GM21786 (cell line): Measurements from ENCODE around the gene GMIP.
A peak's percentile ranks its signal among the peaks of the same experiment; 100 is the strongest.
"Not testable (repeated sequence)": the region's sequence is repeated elsewhere in the genome, so short reads cannot be mapped to it uniquely, and the experiment has no call there.

Source experiments
- ATAC-seq: cut with Tn5 transposase; IDR thresholded peaks from one replicate; pipeline ENCODE4 v1.9.1; 2021; ENCODE audit not compliant: unreplicated experiment

Gene GMIP, protein sequence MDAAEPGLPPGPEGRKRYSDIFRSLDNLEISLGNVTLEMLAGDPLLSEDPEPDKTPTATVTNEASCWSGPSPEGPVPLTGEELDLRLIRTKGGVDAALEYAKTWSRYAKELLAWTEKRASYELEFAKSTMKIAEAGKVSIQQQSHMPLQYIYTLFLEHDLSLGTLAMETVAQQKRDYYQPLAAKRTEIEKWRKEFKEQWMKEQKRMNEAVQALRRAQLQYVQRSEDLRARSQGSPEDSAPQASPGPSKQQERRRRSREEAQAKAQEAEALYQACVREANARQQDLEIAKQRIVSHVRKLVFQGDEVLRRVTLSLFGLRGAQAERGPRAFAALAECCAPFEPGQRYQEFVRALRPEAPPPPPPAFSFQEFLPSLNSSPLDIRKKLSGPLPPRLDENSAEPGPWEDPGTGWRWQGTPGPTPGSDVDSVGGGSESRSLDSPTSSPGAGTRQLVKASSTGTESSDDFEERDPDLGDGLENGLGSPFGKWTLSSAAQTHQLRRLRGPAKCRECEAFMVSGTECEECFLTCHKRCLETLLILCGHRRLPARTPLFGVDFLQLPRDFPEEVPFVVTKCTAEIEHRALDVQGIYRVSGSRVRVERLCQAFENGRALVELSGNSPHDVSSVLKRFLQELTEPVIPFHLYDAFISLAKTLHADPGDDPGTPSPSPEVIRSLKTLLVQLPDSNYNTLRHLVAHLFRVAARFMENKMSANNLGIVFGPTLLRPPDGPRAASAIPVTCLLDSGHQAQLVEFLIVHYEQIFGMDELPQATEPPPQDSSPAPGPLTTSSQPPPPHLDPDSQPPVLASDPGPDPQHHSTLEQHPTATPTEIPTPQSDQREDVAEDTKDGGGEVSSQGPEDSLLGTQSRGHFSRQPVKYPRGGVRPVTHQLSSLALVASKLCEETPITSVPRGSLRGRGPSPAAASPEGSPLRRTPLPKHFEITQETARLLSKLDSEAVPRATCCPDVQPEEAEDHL

DNA sequence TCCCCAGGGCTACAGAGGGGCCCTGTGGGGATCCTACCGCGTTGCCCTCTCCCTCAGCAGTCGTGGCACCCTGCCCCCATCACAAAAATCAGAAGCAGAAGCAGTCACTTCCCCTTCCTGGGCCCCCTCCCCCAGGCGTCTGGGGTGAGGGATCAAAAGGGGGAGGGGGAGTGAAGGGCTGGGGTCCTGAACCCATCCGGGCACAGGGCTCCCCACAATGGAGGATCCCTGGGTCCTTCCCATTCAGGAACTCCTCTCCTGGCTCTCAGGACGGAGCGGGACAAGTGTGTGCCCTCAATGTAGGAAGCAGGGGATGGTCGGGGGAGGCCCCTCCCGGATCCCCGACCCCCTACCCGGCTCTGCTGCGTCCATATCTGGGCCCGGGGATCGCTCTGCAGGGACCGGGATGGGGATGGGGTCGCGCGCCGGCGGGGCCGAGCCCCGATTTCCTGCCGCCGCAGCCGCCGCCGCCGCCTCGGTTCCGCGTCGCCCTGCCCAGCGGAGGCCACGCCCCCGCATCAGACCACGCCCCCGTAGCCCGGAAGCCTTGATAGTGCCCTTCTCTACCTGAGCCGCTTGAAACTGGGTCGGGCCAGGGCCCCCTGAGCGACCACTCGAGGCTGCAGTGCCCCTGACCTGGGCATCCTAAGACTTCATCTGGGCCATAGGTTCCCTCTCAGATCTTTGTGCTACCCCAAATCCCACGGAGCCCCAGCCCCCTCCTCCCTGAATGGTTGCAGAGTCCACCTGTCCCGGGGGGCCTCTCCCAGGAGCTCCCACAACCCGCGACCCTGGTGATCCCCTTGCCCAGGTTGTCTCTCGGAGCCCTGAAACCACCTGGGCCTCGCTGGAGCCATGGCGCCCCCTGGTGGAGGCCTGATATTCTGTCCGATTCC, at the start of gene GMIP:
Gene GMIP, minus strand, starts transcription at position 500 of the 896 bp plus-strand sequence. Its CDS starts 128 bp downstream, at position 372.
- peak; percentile 78 for ATAC-seq

DNA sequence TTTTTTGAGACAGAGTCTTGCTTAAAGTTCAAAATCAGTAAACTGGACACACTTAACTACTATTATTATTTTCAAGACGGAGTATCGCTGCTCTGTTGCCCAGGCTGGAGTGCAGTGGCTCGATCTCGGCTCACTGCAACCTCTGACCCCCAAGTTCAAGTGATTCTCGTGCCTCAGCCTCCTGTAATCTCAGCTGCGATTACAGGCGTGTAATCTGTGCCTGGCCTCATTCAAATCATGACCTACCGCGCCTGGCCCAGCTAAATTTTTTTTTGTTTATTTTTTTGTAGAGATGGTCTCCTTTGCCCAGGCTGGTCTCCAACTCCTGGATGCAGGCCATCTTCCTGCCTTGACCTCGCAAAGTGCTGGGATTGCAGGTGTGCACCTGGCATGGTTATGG, 48.2 kb upstream of the GMIP start:
- no peak for ATAC-seq

DNA sequence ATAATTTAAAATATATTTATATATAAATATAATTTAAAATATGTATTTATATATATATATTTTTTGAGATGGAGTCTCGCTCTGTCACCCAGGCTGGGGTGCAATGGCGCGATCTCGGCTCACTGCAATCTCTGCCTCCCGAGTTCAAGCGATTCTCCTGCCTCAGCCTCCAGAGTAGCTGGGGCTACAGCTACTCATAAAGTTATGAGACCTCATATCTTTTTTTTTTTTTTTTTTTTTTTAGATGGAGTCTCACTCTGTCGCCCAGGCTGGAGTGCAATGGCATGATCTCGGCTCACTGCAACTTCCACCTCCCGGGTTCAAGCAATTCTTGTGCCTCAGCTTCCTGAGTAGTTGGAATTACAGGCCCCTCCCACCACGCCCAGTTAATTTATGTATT, 45.6 kb upstream of the GMIP start:
- not testable (repeated sequence) for ATAC-seq

DNA sequence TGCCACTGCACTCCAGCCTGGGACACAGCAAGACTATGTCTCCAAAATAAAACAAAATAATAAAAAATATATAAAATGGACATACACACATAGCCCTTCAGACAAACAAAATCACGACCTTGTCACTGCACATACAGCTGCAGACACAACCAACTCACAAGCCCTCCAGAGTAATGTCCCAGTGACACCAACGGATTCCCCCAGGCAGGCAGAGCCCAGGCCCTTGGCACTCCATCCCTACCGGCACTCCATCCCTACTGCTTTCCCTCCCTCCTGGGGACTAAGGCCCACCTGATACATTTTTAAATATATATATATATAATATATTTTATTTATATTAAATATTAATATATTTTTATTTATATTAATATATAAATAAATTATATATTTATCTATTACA, 43.6 kb upstream of the GMIP start:
- no peak for ATAC-seq

DNA sequence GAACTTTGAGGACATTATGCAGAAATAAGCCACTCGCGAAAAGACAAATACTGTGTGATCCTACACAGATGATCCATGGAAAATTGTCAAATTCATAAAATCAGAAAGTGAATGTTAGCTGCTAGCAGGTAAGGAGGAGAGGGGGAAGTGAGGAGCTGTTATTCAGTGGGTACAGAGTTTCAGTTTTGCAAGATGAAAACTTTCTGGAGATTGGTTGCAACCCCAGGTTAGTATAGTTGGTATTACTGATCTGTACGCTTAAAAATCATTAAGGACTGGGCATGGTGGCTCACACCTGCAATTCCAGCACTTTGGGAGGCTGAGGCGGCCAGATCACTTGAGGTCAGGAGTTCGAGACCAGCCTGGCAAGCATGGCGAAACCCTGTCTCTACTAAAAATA, 43.1 kb upstream of the GMIP start:
- no peak for ATAC-seq

DNA sequence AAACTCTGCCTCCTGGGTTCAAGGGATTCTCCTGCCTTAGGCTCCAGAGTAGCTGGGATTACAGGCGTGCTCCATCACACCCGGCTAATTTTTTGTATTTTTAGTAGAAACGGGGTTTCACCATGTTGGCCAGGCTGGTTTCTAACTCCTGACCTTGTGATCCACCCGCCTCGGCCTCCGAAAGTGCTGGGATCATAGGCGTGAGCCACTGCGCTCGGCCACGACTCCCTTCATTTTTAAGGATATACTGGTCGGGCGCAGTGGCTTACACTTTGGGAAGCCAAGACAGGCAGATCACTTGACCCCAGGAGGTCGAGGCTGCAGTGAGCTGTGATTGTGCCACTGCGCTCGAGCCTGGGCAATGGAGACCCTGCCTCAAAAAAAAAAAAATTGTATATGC, 42.7 kb upstream of the GMIP start:
- ATAC-seq = not testable (repeated sequence)

DNA sequence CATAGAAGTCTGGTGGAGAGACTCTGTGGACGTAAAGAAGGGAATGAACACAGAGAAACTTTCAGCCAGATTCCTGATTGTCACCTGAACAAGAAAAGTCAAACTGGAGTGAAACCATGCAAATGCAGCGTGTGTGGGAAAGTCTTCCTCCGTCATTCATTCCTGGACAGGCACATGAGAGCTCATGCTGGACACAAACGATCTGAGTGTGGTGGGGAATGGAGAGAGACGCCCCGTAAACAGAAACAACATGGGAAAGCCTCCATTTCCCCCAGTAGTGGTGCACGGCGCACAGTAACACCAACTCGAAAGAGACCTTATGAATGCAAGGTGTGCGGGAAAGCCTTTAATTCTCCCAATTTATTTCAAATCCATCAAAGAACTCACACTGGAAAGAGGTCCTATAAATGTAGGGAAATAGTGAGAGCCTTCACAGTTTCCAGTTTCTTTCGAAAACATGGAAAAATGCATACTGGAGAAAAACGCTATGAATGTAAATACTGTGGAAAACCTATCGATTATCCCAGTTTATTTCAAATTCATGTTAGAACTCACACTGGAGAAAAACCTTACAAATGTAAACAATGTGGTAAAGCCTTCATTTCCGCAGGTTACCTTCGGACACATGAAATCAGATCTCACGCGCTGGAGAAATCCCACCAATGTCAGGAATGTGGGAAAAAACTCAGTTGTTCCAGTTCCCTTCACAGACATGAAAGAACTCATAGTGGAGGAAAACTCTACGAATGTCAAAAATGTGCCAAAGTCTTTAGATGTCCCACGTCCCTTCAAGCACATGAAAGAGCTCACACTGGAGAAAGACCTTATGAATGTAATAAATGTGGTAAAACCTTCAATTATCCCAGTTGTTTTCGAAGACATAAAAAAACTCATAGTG, 36.0 kb upstream of the GMIP start:
- no peak for ATAC-seq

DNA sequence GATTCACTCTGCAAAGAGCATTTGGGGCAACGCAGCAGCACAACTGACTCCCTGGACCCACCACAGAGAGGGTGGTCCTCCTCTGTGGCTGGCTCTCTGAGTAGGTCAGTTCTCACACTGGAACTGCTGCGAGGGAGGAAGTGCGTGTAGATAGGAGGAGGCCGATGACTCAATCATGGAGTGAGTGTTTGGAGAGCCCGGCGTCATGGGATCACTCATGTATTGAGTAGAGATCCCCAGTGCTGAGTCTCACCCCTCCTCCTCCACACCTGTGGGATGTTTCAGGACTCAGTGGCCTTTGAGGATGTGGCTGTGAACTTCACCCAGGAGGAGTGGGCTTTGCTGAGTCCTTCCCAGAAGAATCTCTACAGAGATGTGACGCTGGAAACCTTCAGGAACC, 34.1 kb upstream of the GMIP start:
- ATAC-seq = no peak

DNA sequence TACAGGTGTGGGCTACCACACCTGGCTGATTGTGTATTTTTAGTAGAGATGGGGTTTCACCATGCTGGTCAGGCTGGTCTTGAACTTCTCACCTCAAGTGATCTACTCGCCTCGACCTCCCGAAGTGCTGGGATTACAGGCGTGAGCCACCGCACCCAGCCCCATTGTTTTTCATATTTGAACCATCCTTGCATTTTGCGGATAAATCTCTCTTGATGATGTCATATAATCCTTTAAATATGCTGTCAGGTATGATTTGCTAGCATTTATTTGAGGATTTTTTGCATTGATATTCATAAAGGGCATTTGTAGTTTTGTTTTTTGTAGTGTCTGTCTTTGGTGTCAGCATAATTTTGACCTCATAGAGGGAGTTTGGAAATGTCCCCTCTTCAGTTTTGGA, 30.9 kb upstream of the GMIP start:
- no peak for ATAC-seq

DNA sequence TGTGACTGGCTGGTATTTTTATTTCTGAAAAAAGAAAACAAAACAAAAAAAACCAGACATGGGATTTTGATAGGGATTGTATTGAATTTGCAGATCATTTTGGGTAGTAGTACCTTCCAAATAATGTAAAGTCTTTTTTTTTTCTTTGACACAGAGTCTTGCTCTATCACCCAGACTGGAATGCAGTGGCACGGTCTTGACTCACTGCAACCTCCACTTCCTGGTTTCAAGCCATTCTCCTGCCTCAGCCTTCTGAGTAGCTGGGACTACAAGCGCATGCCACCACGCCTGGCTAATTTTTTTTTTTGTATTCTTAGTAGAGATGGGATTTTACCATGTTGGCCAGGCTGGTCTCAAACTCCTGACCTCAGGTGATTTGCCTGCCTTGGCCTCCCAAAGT, 29.4 kb upstream of the GMIP start:
- ATAC-seq = no peak

DNA sequence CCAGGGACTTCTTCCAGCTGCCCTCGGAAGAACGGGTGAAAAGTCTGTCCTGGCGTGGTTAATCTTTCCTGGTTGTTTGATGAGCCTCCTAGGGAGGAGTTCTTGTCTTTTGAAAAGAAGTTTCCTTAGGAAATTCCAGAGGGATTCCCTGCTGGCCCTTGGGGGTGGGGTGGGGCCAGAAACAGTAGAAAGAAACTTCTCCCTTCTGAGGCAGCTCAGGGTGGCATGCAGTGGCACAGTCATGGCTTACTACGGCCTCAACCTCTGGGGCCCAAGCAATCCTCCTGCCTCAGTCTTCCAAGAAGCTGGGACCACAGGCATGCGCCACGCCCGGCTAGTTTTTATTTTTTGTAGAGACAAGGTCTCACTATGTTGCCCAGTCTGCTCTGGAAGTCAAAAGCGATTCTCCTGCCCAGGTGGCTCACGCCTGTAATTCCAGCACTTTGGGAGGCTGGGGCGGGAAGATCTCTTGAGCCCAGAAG, 26.7 kb upstream of the GMIP start:
- no peak for ATAC-seq

DNA sequence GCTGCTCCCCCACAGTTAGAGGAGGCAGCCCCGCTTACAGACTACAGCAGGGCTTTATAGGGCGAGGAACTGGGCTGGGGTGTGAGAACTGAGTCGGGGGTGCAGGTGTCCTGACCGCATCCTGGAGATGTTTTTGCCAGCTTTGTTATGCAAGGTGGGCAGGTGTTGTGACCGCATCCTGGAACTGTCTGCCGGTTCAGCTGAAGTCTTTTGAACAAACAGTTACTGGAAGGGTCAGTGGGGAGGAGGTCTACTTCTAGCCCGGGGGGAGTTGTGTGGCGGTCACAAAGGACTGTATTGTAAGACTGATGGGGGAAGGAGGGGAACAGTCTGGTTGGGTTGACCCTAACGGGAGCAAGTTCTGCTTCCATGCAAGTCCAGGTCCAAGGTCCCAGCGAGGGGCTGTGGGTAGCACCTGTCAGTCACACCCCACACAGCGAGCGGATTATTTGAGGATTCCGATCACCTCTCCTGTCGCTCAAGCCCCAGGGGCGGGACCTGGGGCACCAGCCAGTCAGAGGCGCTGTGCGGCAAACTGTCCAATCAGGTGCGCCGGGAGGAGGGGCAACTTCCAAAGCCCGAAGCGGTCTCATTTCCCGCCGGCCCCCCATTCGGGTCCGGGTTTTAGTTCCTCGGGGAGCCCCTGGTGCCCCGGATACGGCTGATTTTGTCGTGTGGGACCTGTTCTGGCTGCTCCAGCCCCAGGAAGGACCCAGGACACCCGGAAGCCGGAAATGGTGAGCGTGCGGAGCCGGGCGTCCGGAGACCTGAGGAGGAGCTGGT, 25.0 kb upstream of the GMIP start, which contains the start of gene ZNF101:
Gene ZNF101, plus strand, starts transcription at position 610 of the 783 bp plus-strand sequence. Its CDS starts 125 bp downstream, at position 735.
- ATAC-seq = peak; percentile 57

DNA sequence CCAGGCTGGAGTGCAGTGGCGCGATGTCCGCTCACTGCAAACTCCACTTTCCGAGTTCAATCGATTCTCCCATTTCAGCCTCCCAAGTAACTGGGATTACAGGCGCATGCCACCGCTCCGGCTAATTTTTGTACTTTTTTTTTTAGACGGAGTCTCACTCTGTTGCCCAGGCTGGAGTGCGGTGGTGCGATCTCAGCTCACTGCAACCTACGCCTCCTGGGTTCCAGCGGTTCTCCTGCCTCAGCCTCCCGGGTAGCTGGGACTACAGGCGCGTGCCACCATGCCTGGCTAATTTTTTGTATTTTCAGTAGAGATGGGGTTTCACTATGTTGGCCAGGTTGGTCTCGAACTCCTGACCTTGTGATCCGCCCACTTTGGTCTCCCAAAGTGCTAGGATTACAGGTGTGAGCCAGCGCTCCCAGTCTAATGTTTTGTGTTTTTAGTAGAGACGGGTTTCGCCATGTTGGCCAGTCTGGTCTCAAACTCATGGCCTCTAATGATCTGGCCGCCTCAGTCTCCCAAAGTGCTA, 22.0 kb upstream of the GMIP start:
- not testable (repeated sequence) for ATAC-seq

DNA sequence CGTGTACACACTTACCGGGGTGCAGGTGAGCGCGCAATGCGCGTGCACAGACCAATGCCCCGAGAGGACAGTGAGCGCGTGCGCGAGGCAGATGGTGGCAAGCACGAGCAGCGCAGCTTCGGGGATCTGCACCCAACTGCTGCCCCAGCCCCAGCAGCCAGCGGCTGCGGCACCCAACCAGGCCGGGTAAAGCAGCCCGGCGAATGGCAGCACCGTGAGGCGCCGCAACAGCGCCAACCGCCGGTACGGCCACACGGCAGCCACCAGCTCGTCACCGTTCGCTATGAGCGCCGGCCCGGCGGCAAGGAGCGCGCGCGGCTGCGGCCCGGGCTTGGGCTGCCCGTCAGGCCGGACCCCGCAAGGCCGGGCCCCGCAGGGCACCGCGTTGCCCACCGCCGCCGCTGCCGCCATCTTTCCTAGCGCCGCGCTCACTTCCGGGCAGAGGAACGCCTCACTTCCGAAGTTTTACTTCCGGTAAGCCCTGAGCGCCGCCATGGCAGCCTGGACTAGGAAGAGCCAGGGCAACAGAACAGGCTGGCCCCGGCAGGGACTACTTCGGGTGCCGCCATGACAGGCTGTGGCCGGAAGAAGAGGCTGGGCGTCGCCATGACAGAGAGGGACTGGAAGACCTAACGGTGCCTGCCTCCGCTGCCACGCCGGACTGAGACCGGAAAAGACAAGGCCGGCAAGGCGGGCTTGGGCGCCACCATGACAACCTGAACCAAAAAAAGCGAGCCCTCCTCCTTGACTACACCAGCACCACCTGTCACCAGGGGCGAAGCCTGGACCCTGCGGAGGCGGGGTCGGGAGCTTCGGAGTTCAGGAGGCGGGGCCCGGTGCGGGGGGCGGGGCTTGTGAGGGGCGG, 20.0 kb upstream of the GMIP start, which contains the start of gene ATP13A1:
Gene ATP13A1, minus strand, starts transcription at position 421 of the 865 bp plus-strand sequence. Its CDS starts 10 bp downstream, at position 411.
- ATAC-seq = peak; percentile 71

DNA sequence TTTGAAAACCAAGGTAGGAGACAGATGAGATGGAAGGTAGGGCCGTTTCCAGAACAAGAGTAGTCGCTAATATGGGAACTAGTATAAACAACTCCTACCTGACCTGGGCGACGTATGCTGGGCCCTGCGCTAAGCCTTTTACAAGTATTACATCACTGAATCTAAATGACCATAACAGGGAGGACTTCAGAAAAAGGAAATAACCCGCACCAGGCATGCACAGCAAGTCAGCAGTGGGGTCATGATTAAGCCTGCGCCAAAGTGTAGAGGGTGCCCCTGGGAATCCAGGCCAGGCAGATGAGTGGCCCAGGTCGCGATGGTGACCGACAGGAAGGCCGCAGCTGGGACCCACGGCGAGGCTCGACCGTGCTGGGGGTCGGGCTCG, 19.4 kb upstream of the GMIP start:
- no peak for ATAC-seq

DNA sequence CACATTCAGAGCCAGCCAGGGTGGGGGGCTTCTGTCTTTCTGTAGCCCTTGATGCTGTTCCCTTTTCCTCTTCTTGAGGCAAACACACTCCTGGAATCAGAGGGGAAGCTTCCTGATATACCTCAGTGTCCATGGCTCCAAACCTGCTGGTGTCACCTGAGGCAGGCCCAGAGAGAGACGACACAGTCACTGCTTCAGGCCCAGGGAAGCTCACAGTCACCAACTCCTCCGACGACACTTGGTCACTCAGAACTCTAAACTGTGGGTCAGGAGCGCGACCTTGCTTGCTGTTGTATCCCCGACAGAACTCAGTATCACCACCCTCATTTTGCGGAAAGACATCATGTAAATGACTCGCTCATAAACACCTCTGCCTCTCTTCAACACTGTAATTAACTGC, 18.9 kb upstream of the GMIP start:
- ATAC-seq = no peak

DNA sequence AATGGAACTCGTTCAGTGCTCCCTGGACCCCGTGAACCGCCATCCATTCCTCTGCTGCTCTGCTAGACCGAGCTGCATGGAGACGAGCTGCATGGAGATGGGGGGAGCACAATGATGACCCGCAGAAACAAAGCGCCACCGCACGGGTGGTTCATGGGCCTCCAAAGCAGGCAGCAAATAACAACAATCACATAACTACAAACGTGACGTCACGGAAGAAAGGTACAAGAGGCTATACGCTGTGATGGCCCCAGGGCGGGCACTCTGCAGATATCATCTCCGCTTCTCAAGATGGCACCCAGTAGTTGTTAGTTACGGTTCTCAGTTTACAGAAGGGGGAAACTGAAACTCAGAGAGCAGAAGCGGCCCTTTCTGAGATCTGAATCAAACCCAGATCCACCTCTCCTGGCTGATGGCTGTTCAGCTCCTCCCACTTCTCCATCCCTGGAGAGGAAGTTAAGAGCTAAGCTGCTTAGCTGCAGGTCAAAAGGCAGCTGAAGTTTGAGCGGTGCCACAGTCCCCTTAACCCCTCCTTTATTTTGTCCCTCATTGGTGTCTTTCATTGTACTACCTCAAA, 18.3 kb upstream of the GMIP start:
- peak; percentile 43 for ATAC-seq
